ENCODE data around the gene ATP6AP1.

- TF ChIP-seq CTCF (IDR thresholded peaks at IDR 0.05) (no peak), POLR2A (IDR thresholded peaks at IDR 0.05) (no peak)
Measured at GRCh38 chrX:154404625-154405192, 23.8 kb upstream of the ATP6AP1 start.

Measured in upper lobe of left lung (tissue), 4 donors.